H1 (cell line): ENCODE data around the gene SNX27. TPM values are rescaled to one million over a fixed set of nuclear protein-coding genes. Genes with fewer than 3 reads are reported as not detected.

Source experiments
- CEBPB ChIP-seq: IDR thresholded peaks from 2 replicates; pipeline ENCODE4 v1.6.1; 2012; ENCODE audit warnings: low read depth, low read length
- CHD7 ChIP-seq: fragments of 300-600 bp; sonication (generic); IDR thresholded peaks from 2 replicates; pipeline ENCODE4 v1.7.1; 2012; ENCODE audit warnings: low read length, moderate library complexity, mild to moderate bottlenecking, inconsistent platforms; ENCODE audit not compliant: insufficient replicate concordance
- CTBP2 ChIP-seq: IDR thresholded peaks from 2 replicates; pipeline ENCODE4 v1.7.0; 2011; ENCODE audit warnings: borderline replicate concordance, mild to moderate bottlenecking, moderate library complexity, mixed read lengths, low read length; ENCODE audit not compliant: insufficient read depth, insufficient read length
- EGR1 ChIP-seq: IDR thresholded peaks from 2 replicates; pipeline ENCODE4 v1.6.1; 2011; ENCODE audit warnings: low read depth, low read length, borderline replicate concordance
- EP300 ChIP-seq, 2 experiments: IDR thresholded peaks; 1 replicate in 1 of 2; 2 replicates in 1 of 2; pipeline ENCODE4 v1.6.1; 2011 to 2012; ENCODE audit warnings: low read depth in 2 of 2, low read length in 2 of 2, mild to moderate bottlenecking in 2 of 2, borderline replicate concordance in 1 of 2, inconsistent platforms in 1 of 2, moderate library complexity in 1 of 2
- HDAC6 ChIP-seq: IDR thresholded peaks from one replicate; pipeline ENCODE4 v1.7.1; 2012; ENCODE audit warnings: low read depth, mild to moderate bottlenecking, inconsistent platforms, low read length, moderate library complexity
- POLR2A ChIP-seq, 2 experiments: IDR thresholded peaks; 1 replicate in 1 of 2; 2 replicates in 1 of 2; pipeline ENCODE4 v1.6.1; 2011; ENCODE audit warnings: low read depth in 2 of 2, low read length in 2 of 2, mild to moderate bottlenecking in 2 of 2; ENCODE audit errors: control extremely low read depth in 1 of 2
- POLR2AphosphoS5 ChIP-seq: IDR thresholded peaks from 2 replicates; pipeline ENCODE4 v1.6.1; 2011; ENCODE audit warnings: low read depth, low read length
- RBBP5 ChIP-seq: IDR thresholded peaks from 2 replicates; pipeline ENCODE4 v1.7.1; 2012; ENCODE audit warnings: low read depth, mild to moderate bottlenecking, inconsistent platforms, low read length, moderate library complexity, borderline replicate concordance
- RXRA ChIP-seq: IDR thresholded peaks from 2 replicates; pipeline ENCODE4 v1.6.1; 2011; ENCODE audit warnings: low read depth, mild to moderate bottlenecking, low read length, moderate library complexity; ENCODE audit not compliant: insufficient read depth
- SRF ChIP-seq: IDR thresholded peaks from 2 replicates; pipeline ENCODE4 v1.6.1; 2011; ENCODE audit warnings: mild to moderate bottlenecking, low read depth, low read length, moderate library complexity
- TBP ChIP-seq: IDR thresholded peaks from 2 replicates; pipeline ENCODE4 v1.6.1; 2011; ENCODE audit warnings: low read depth, low read length, improper control_type of control experiment
- polyA plus RNA-seq, 7 experiments: library from polyadenylated mRNA; depleted of rRNA in 3 of 7; stranded (reverse) in 5 of 7; unstranded in 2 of 7; fragments of >200 nt in 5 of 7; fragments of 200-250 nt in 2 of 7; gene quantifications; 1 replicate in 5 of 7; 2 replicates in 1 of 7; 4 replicates in 1 of 7; pipeline versions ENCODE4 v1.2.1 to v1.2.3, GENCODE V29; 2011 to 2013; ENCODE audit warnings: missing spikeins in 2 of 7, mixed read lengths in 2 of 7
- total RNA-seq: library from RNA; stranded (reverse); fragmentation: NEBNext Ultra II Directional; extraction: Animal tissue kit (Norgen Biotek cat#: 25700); gene quantifications from 2 replicates; pipeline ENCODE4 v1.2.1, GENCODE V29; 2021

Gene SNX27
- total and polyA plus RNA-seq, 2 of the 8 experiments (the other 6 are each of a cell fraction or from before 2014, with no cell fraction given), result 23.4 to 65.4 TPM

- TF ChIP-seq CHD7 (no peak), SRF (no peak), POLR2AphosphoS5 (no peak), CTBP2 (no peak), TBP (no peak), EP300 (IDR thresholded peaks at IDR 0.05; ENCODE audit: borderline replicate concordance in 1 of 2, low read depth in 2 of 2, low read length in 2 of 2) (no peak), CEBPB (no peak), RBBP5 (no peak), HDAC6 (no peak), POLR2A (IDR thresholded peaks at IDR 0.05; ENCODE audit: control extremely low read depth in 1 of 2, low read depth in 2 of 2, low read length in 2 of 2) (no peak), RXRA (no peak), EGR1 (no peak)
These were observed 8.4 kb downstream of the SNX27 start (continued) for GRCh38 chr1:151620286-151620685.
